Natural killer cell treated with Interleukin-12 subunit alpha and Interleukin-12 subunit beta and Interleukin-15 and Interleukin-18, amount 100 ng/mL, for 72 hours (primary cell): ENCODE data around the gene PRKCZ. TPM values are rescaled to one million over a fixed set of nuclear protein-coding genes. Genes with fewer than 3 reads are reported as not detected.
"Not testable (repeated sequence)": the region's sequence is repeated elsewhere in the genome, so short reads cannot be mapped to it uniquely, and the experiment has no call there.

ENCODE experiments used
- ATAC-seq, 2 donors: fragments of 150-1000 bp; cut with Tn5 transposase in 1 of 2; sonication (Bioruptor Pico), chemical (Tn5 transposase) in 1 of 2; 2 replicates each; pipeline ENCODE4 v1.10.0; 2021
- DNase-seq: peaks from one replicate; pipeline ENCODE4 v3.0.0; 2022; ENCODE audit warnings: low spot score
- H3K27ac Mint-ChIP-seq, 2 donors: 1 replicate in 1 of 2; 2 replicates in 1 of 2; pipeline ENCODE4 v1.8.0; 2022; ENCODE audit warnings: mixed read lengths in 2 of 2, mild to moderate bottlenecking in 1 of 2, moderate library complexity in 1 of 2
- H3K27me3 Mint-ChIP-seq, 2 donors: 1 replicate in 1 of 2; 2 replicates in 1 of 2; pipeline ENCODE4 v1.8.0; 2022; ENCODE audit warnings: mixed read lengths in 2 of 2
- H3K36me3 Mint-ChIP-seq: one replicate; pipeline ENCODE4 v1.8.0; 2022; ENCODE audit warnings: mixed read lengths
- H3K4me1 Mint-ChIP-seq, 2 donors: 1 replicate in 1 of 2; 2 replicates in 1 of 2; pipeline ENCODE4 v1.8.0; 2022; ENCODE audit warnings: low read depth in 2 of 2, mixed read lengths in 2 of 2, mild to moderate bottlenecking in 1 of 2
- H3K4me3 Mint-ChIP-seq: one replicate; pipeline ENCODE4 v1.8.0; 2022; ENCODE audit warnings: mixed read lengths
- H3K9me3 Mint-ChIP-seq: 2 replicates; pipeline ENCODE4 v1.8.0; 2022; ENCODE audit warnings: mixed read lengths
- total RNA-seq, 2 donors: library from RNA; stranded (reverse); gene quantifications; one replicate each; pipeline ENCODE4 v1.2.3, GENCODE V29; 2022

PRKCZ gene
- total RNA-seq, 2 donors from 2014 or later = 10.8 to 13.2 TPM

DNA sequence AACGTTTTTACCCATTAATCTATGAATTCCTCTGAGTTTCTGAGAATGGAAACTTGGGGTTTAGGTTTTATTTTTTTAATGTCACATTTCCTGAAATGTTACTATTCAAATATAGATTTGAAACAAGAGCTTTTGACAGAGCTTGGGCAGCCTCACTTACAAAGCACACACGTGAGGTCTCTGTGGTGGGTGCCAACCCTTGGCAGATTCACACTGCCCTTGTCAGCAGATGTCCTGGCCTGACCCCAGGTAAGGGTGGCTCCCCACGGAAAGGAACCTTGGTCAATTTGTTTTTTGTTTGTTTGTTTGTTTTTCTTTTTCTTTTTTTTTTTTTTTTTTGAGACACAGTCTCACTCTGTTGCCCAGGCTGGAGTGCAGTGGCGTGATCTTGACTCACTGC, 90.8 kb downstream of the PRKCZ start:
- Mint-ChIP-seq H3K36me3 (no peaks in the 10 kb centered on the region), H3K27me3 (no peaks in the 10 kb centered on the region), H3K9me3 (no peaks in the 10 kb centered on the region), H3K4me1 (no peaks in the 10 kb centered on the region), H3K27ac (no peak overlapping the region), H3K4me3 (no peak overlapping the region)
- peak; percentile 8 for DNase-seq
- no peak for ATAC-seq

GRCh38 chr1:2143814-2144500, 93.7 kb downstream of the PRKCZ start:
- DNase-seq (peak; percentile 49), ATAC-seq (peak in 1 of 2 donors; percentile 10)
- Mint-ChIP-seq H3K27me3 (no peaks in the 10 kb centered on the region), H3K4me3 (no peak overlapping the region), H3K36me3 (no peaks in the 10 kb centered on the region), H3K9me3 (no peaks in the 10 kb centered on the region), H3K27ac (no peak overlapping the region), H3K4me1 (no peaks in the 10 kb centered on the region)

DNA sequence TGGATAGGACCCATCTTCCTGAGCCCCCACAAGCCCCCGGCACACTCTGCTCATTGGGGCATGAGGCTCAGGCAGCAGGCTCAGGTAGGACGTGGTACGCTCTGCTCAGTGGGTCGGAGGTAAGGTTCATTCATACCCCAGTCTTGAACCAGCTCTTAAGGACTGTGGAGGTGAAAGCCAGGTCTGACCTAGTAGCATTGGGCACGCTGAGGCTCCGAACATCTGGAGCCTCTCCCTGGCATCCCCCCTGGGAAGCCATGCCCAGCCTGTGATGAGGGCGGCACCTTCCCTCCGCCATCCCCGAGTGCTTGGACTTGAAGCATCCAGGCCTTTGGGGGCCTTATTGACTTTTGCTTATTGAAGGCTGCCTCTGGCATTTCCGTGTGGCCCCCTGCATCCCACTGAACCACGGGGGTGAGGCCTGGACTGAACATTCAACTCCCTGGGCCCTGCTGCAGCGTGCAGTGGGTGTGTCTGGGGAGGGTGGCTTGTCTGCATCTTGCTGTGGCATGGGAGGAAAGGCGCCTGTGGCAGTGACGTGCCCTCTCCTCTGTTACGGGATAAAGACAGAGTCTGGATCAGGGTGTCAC, 94.4 kb downstream of the PRKCZ start:
- no peaks in the 10 kb centered on the region for H3K36me3 Mint-ChIP-seq
- no peak overlapping the region for H3K4me3 Mint-ChIP-seq
- no peaks in the 10 kb centered on the region for H3K27me3 Mint-ChIP-seq
- no peak for ATAC-seq
- H3K9me3 Mint-ChIP-seq = no peaks in the 10 kb centered on the region
- no peak overlapping the region for H3K27ac Mint-ChIP-seq
- peak; percentile 48 for DNase-seq
- no peaks in the 10 kb centered on the region for H3K4me1 Mint-ChIP-seq

- no peaks in the 10 kb centered on the region for H3K36me3 Mint-ChIP-seq
- ATAC-seq (no peak), DNase-seq (no peak)
- no peak overlapping the region for H3K27ac Mint-ChIP-seq
- H3K27me3 Mint-ChIP-seq = no peaks in the 10 kb centered on the region
- no peaks in the 10 kb centered on the region for H3K4me1 Mint-ChIP-seq
- no peak overlapping the region for H3K4me3 Mint-ChIP-seq
- no peaks in the 10 kb centered on the region for H3K9me3 Mint-ChIP-seq
Measured at GRCh38 chr1:2145946-2146835, 96.0 kb downstream of the PRKCZ start.

DNA sequence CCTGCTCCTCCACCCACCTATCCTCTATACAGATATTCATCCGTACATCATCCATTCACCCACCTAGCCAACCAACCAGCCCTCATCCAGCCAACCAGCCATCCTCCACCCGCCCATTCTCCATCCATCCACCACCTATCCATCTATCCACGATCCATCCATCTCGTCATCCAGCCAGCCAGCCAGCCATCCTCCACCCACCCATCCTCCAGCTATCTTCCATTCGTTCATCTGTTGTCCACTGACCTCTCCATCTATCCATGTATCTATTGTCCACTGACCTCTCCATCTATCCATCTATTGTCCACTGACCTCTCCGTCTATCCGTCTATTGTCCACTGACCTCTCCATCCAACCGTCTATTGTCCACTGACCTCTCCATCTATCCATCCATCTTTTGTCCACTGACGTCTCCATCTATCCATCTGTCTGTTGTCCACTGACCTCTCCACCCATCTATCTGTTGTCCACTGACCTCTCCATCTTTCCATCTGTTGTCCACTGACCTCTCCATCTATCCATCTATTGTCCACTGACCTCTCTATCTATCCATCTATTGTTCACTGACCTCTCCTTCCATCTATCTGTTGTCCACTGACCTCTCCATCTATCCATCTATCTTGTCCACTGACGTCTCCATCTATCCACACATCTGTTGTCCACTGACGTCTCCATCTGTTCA, 96.8 kb downstream of the PRKCZ start:
- Mint-ChIP-seq H3K27me3 (no peaks in the 10 kb centered on the region), H3K4me3 (no peak overlapping the region), H3K27ac (no peak overlapping the region), H3K9me3 (no peaks in the 10 kb centered on the region), H3K36me3 (no peaks in the 10 kb centered on the region), H3K4me1 (no peaks in the 10 kb centered on the region)
- DNase-seq (no peak), ATAC-seq (no peak)

- H3K9me3 Mint-ChIP-seq, DNase-seq, ATAC-seq, H3K36me3 Mint-ChIP-seq, H3K27ac Mint-ChIP-seq, H3K27me3 Mint-ChIP-seq, H3K4me3 Mint-ChIP-seq, H3K4me1 Mint-ChIP-seq: not testable (repeated sequence)
Measured at GRCh38 chr1:2147869-2148268, 97.7 kb downstream of the PRKCZ start.

DNA sequence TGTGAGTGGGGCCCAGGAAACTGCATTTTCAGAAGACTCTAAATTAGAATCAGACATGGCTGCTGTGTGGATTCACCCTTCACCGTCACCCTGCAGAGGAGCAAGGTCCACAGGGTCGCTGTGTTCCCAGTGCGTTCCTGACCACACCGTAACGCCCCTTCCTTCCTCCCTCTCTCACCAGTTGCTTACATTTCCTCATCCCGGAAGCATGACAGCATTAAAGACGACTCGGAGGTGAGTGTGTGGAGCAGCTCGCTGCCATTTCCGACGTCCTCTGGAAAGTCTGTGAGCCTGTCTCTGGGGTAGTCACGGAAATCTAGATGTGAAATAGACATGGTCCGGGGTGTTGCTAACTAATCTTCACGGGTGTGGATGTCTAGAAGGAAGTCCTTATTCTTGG, 98.5 kb downstream of the PRKCZ start:
- no peaks in the 10 kb centered on the region for H3K9me3 Mint-ChIP-seq
- H3K27me3 Mint-ChIP-seq = no peaks in the 10 kb centered on the region
- DNase-seq = no peak
- H3K4me1 Mint-ChIP-seq = no peaks in the 10 kb centered on the region
- H3K27ac Mint-ChIP-seq = no peak overlapping the region
- H3K36me3 Mint-ChIP-seq = no peaks in the 10 kb centered on the region
- ATAC-seq = peak; percentile 65 to 78
- no peak overlapping the region for H3K4me3 Mint-ChIP-seq

DNA sequence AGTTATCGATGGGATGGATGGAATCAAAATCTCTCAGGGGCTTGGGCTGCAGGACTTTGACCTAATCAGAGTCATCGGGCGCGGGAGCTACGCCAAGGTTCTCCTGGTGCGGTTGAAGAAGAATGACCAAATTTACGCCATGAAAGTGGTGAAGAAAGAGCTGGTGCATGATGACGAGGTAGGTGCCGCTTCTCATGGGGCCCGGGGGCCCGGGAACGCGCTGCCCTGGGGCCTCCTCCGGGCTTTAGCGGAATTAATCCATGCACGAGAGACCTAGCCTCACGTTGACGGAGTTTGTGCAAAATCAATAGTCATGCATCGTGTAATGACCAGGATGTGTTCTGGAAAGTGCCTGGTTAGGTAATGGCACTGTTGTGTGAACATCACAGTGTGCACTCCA, 100.6 kb downstream of the PRKCZ start:
- Mint-ChIP-seq H3K4me1 (peaks cover 5 to 8% of the 10 kb centered on the region in 2 donors), H3K27ac (peak overlapping the region in 1 of 2 donors; percentile 15), H3K27me3 (no peaks in the 10 kb centered on the region), H3K4me3 (no peak overlapping the region), H3K36me3 (peaks cover 8% of the 10 kb centered on the region), H3K9me3 (peaks cover 8% of the 10 kb centered on the region)
- DNase-seq = no peak
- peak in 1 of 2 donors; percentile 16 for ATAC-seq

DNA sequence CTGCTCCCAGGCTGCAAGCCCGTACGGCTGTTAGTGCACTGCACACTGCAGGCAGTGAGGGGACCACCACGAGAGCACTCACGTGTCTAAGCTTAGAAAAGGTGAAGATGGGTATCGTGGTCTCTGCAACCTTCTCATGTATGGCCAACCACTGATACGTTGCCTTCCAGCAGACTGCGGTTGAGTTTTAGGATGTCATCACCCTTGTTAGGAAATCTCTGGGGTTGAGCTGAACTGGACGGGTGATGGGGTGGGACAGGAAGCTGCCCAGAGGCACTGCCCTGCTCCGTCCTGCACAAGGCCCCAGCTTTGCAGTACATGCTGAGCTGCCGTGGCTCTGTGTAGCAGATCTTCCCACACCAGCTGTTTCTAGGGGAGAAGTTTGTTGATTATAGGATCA, 101.0 kb downstream of the PRKCZ start:
- ATAC-seq (peak; percentile 15 to 71), DNase-seq (no peak)
- Mint-ChIP-seq H3K9me3 (peaks cover 8% of the 10 kb centered on the region), H3K4me1 (peaks cover 5 to 8% of the 10 kb centered on the region in 2 donors), H3K27me3 (no peaks in the 10 kb centered on the region), H3K4me3 (no peak overlapping the region), H3K36me3 (peaks cover 8% of the 10 kb centered on the region), H3K27ac (no peak overlapping the region)

- no peak overlapping the region for H3K4me3 Mint-ChIP-seq
- H3K27ac Mint-ChIP-seq = no peak overlapping the region
- DNase-seq (no peak), ATAC-seq (no peak)
- peaks cover 5 to 8% of the 10 kb centered on the region in 2 donors for H3K4me1 Mint-ChIP-seq
- H3K36me3 Mint-ChIP-seq = peaks cover 8% of the 10 kb centered on the region
- H3K27me3 Mint-ChIP-seq = no peaks in the 10 kb centered on the region
- H3K9me3 Mint-ChIP-seq = peaks cover 8% of the 10 kb centered on the region
Measured at GRCh38 chr1:2151911-2152310, 101.7 kb downstream of the PRKCZ start.

DNA sequence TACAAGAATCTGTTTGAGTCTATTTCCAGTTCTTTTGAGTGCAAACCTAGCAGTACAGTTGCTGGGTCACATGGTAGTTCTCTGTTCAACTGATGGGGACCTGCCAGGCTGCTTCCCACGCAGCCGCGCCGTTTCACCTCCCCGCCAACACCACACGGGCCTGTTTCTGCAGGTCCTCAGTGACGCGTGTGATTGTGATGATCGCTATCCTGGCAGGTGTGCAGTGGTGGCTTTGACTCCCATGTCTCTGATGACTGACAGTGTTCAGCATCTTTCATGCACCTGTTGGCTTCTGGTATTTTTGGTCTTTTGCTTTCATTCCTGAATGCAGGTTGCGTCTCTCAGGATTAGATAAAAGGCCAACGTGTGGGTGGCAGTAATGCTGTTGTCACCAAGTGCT, 102.7 kb downstream of the PRKCZ start:
- DNase-seq = no peak
- no peak overlapping the region for H3K4me3 Mint-ChIP-seq
- no peak overlapping the region for H3K27ac Mint-ChIP-seq
- no peaks in the 10 kb centered on the region for H3K27me3 Mint-ChIP-seq
- H3K36me3 Mint-ChIP-seq = peaks cover 8% of the 10 kb centered on the region
- H3K9me3 Mint-ChIP-seq = peaks cover 8% of the 10 kb centered on the region
- peaks cover 5 to 8% of the 10 kb centered on the region in 2 donors for H3K4me1 Mint-ChIP-seq
- ATAC-seq = no peak

GRCh38 chr1:2154022-2154421, 103.8 kb downstream of the PRKCZ start:
- DNase-seq (no peak), ATAC-seq (no peak)
- H3K4me1 Mint-ChIP-seq = peaks cover 5 to 8% of the 10 kb centered on the region in 2 donors
- no peaks in the 10 kb centered on the region for H3K27me3 Mint-ChIP-seq
- H3K9me3 Mint-ChIP-seq = peaks cover 8% of the 10 kb centered on the region
- H3K4me3 Mint-ChIP-seq = no peak overlapping the region
- H3K36me3 Mint-ChIP-seq = peaks cover 8% of the 10 kb centered on the region
- H3K27ac Mint-ChIP-seq = no peak overlapping the region

DNA sequence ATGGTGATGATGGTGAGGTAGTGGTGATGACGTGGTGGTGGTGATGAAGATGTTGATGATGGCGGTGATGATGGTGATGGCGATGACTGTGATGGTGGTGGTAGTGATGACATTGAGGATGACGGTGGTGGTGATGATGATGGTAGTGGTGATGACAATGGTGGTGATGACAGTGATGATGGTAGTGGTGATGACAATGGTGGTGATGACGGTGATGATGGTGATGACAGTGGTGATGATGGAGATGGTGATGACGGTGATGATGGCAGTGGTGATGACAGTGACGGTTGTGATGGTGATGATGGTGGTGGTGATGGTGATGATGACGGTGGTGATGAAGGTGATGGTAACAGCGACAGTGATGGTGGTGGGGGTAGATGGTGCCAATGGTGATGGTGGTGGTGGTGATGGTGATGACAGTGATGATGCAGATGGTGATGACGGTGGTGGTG, 105.0 kb downstream of the PRKCZ start:
- peaks cover 8% of the 10 kb centered on the region for H3K36me3 Mint-ChIP-seq
- peaks cover 8% of the 10 kb centered on the region for H3K9me3 Mint-ChIP-seq
- DNase-seq (no peak), ATAC-seq (no peak)
- H3K27ac Mint-ChIP-seq = no peak overlapping the region
- H3K4me1 Mint-ChIP-seq = peaks cover 7 to 8% of the 10 kb centered on the region in 2 donors
- H3K27me3 Mint-ChIP-seq = no peaks in the 10 kb centered on the region
- no peak overlapping the region for H3K4me3 Mint-ChIP-seq
